ENCODE results near the gene FAM43A. TPM values are rescaled to one million over a fixed set of nuclear protein-coding genes. Genes with fewer than 3 reads are reported as not detected.

The FAM43A gene
- total RNA-seq, 1 donor from 2014 or later = 33.5 TPM

DNA sequence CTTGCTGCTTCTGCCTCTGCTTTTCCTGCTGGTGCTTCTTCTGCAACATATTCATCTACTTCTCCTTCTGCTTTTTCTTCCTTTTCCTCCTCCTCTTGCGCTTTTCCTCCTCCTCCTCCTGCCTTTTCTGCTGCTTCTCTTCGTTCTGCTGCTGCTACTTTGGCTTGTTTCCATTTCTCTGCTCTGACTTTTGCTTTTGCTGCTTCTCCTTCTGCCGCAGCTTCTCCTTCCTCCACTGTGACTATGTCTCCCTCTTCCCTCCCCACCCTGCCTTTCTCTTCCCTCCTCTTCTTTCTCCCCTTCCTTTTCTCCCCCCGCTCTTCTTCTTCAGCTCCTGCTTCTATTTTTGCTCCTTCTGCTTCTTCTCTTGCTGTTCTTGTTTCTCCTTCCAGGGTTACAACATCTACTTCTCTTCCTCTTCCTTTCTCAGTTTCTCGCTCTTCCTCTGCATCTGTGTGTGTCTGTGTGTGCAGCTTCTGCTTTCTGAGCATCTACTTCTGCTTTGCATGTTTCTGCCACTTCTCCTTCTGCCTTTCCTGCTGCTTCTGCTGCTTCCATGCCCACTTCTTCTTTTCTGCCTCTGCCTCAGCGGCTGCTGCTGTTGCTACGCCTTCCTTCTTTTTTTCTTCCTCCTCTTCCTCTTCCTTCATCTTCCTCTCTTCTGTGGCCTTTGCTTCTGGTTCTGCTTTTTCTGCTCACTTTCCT is 51.4 kb downstream of the FAM43A start:
- TF ChIP-seq, protein P1, sequence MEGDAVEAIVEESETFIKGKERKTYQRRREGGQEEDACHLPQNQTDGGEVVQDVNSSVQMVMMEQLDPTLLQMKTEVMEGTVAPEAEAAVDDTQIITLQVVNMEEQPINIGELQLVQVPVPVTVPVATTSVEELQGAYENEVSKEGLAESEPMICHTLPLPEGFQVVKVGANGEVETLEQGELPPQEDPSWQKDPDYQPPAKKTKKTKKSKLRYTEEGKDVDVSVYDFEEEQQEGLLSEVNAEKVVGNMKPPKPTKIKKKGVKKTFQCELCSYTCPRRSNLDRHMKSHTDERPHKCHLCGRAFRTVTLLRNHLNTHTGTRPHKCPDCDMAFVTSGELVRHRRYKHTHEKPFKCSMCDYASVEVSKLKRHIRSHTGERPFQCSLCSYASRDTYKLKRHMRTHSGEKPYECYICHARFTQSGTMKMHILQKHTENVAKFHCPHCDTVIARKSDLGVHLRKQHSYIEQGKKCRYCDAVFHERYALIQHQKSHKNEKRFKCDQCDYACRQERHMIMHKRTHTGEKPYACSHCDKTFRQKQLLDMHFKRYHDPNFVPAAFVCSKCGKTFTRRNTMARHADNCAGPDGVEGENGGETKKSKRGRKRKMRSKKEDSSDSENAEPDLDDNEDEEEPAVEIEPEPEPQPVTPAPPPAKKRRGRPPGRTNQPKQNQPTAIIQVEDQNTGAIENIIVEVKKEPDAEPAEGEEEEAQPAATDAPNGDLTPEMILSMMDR (IDR thresholded peaks at IDR 0.05; ENCODE audit: unreplicated experiment) = no peak
- DNase-seq (ENCODE audit: low spot score) = no peak
- Mint-ChIP-seq H3K9me3 (ENCODE audit: unreplicated experiment) (no peaks in the 10 kb centered on the region), H3K27ac (ENCODE audit: unreplicated experiment) (no peak overlapping the region), H3K27me3 (ENCODE audit: unreplicated experiment) (peaks cover 6% of the 10 kb centered on the region), H3K4me3 (ENCODE audit: unreplicated experiment) (no peak overlapping the region), H3K4me1 (ENCODE audit: unreplicated experiment) (peaks cover 30% of the 10 kb centered on the region), H3K36me3 (ENCODE audit: low read depth, unreplicated experiment) (no peaks in the 10 kb centered on the region)

Other genes with a start within 250 kb of the FAM43A start
- 32.1 TPM for gene ATP13A3, start 198.9 kb upstream of the FAM43A start, total RNA-seq (ENCODE audit: unreplicated experiment)
- gene TMEM44, start 52.5 kb upstream of the FAM43A start, total RNA-seq (ENCODE audit: unreplicated experiment) = 51.1 TPM
- 35.8 TPM for gene LSG1, start 13.7 kb upstream of the FAM43A start, total RNA-seq (ENCODE audit: unreplicated experiment)